Central memory CD8-positive, alpha-beta T cell (primary cell): Measurements from ENCODE around the gene TRAPPC10.

Experiments used
- ATAC-seq: fragments of 150-1000 bp; cut with Tn5 transposase; replicated peaks from 2 replicates; pipeline ENCODE4 v1.10.0; 2022; ENCODE audit warnings: mild to moderate bottlenecking, moderate FRiP score, moderate number of reproducible peaks; ENCODE audit not compliant: poor library complexity, severe bottlenecking; ENCODE audit errors: extremely low read depth
- DNase-seq, 2 donors: peaks; one replicate each; pipeline ENCODE4 v3.0.0; 2021; ENCODE audit warnings: low spot score in 2 of 2
- H3K27ac Mint-ChIP-seq: one replicate; pipeline ENCODE4 v1.8.0; 2022; ENCODE audit warnings: low read depth, mild to moderate bottlenecking, moderate library complexity, mixed read lengths
- H3K27me3 Mint-ChIP-seq: one replicate; pipeline ENCODE4 v1.8.0; 2022; ENCODE audit warnings: mixed read lengths
- H3K36me3 Mint-ChIP-seq: one replicate; pipeline ENCODE4 v1.8.0; 2022; ENCODE audit warnings: mild to moderate bottlenecking, moderate library complexity, mixed read lengths; ENCODE audit not compliant: insufficient read depth
- H3K4me1 Mint-ChIP-seq: one replicate; pipeline ENCODE4 v1.8.0; 2022; ENCODE audit warnings: mixed read lengths
- H3K4me3 Mint-ChIP-seq: one replicate; pipeline ENCODE4 v1.8.0; 2022; ENCODE audit warnings: mild to moderate bottlenecking, moderate library complexity, mixed read lengths
- H3K9me3 Mint-ChIP-seq: one replicate; pipeline ENCODE4 v1.8.0; 2022; ENCODE audit warnings: mixed read lengths

Gene TRAPPC10

GRCh38 chr21:43974791-43975468 is 37.2 kb upstream of the TRAPPC10 start:
- Mint-ChIP-seq H3K27me3 (no peaks in the 10 kb centered on the region), H3K27ac (no peak overlapping the region), H3K36me3 (peaks cover 30% of the 10 kb centered on the region), H3K4me3 (no peak overlapping the region), H3K4me1 (peaks cover 14% of the 10 kb centered on the region), H3K9me3 (no peaks in the 10 kb centered on the region)
- no peak for DNase-seq
- ATAC-seq = no peak

- no peaks in the 10 kb centered on the region for H3K9me3 Mint-ChIP-seq
- no peak overlapping the region for H3K27ac Mint-ChIP-seq
- peaks cover 14% of the 10 kb centered on the region for H3K4me1 Mint-ChIP-seq
- DNase-seq = peak; percentile 66 to 77
- no peaks in the 10 kb centered on the region for H3K27me3 Mint-ChIP-seq
- ATAC-seq = peak; percentile 85
- H3K4me3 Mint-ChIP-seq = no peak overlapping the region
- peaks cover 23% of the 10 kb centered on the region for H3K36me3 Mint-ChIP-seq
Measured at GRCh38 chr21:43975469-43976098, 36.5 kb upstream of the TRAPPC10 start.

- H3K36me3 Mint-ChIP-seq = peaks cover 14% of the 10 kb centered on the region
- no peak for DNase-seq
Measured at GRCh38 chr21:43976661-43977060, 35.4 kb upstream of the TRAPPC10 start.

GRCh38 chr21:43978060-43978459 is 34.0 kb upstream of the TRAPPC10 start:
- Mint-ChIP-seq H3K4me1 (peaks cover 14% of the 10 kb centered on the region), H3K27me3 (no peaks in the 10 kb centered on the region), H3K9me3 (no peaks in the 10 kb centered on the region), H3K36me3 (peaks cover 11% of the 10 kb centered on the region), H3K27ac (peak overlapping the region; percentile 67), H3K4me3 (no peak overlapping the region)
- DNase-seq = no peak
- ATAC-seq = no peak

More at GRCh38 chr21:43976661-43977060, 35.4 kb upstream of the TRAPPC10 start:
- no peak for ATAC-seq
- H3K4me3 Mint-ChIP-seq = no peak overlapping the region
- no peaks in the 10 kb centered on the region for H3K27me3 Mint-ChIP-seq
- H3K4me1 Mint-ChIP-seq = peaks cover 14% of the 10 kb centered on the region
- no peaks in the 10 kb centered on the region for H3K9me3 Mint-ChIP-seq
- no peak overlapping the region for H3K27ac Mint-ChIP-seq

- no peak for DNase-seq
- H3K27me3 Mint-ChIP-seq = no peaks in the 10 kb centered on the region
- no peak overlapping the region for H3K4me3 Mint-ChIP-seq
- H3K4me1 Mint-ChIP-seq = peaks cover 6% of the 10 kb centered on the region
- ATAC-seq = no peak
- no peak overlapping the region for H3K27ac Mint-ChIP-seq
- peaks cover 11% of the 10 kb centered on the region for H3K36me3 Mint-ChIP-seq
- H3K9me3 Mint-ChIP-seq = no peaks in the 10 kb centered on the region
Measured at GRCh38 chr21:43979654-43980053, 32.5 kb upstream of the TRAPPC10 start.

- H3K4me1 Mint-ChIP-seq = peaks cover 12% of the 10 kb centered on the region
- no peaks in the 10 kb centered on the region for H3K9me3 Mint-ChIP-seq
- DNase-seq (no peak), ATAC-seq (no peak)
- H3K36me3 Mint-ChIP-seq = peaks cover 13% of the 10 kb centered on the region
- H3K27me3 Mint-ChIP-seq = no peaks in the 10 kb centered on the region
- H3K27ac Mint-ChIP-seq = no peak overlapping the region
- H3K4me3 Mint-ChIP-seq = no peak overlapping the region
Measured at GRCh38 chr21:43981151-43981870, 30.8 kb upstream of the TRAPPC10 start.

GRCh38 chr21:43981871-43982210 is 30.3 kb upstream of the TRAPPC10 start:
- Mint-ChIP-seq H3K4me1 (peaks cover 17% of the 10 kb centered on the region), H3K27me3 (no peaks in the 10 kb centered on the region), H3K9me3 (no peaks in the 10 kb centered on the region), H3K27ac (no peak overlapping the region), H3K4me3 (no peak overlapping the region), H3K36me3 (peaks cover 16% of the 10 kb centered on the region)
- DNase-seq (no peak), ATAC-seq (no peak)

- H3K4me3 Mint-ChIP-seq = no peak overlapping the region
- no peaks in the 10 kb centered on the region for H3K27me3 Mint-ChIP-seq
- DNase-seq (no peak), ATAC-seq (no peak)
- peaks cover 17% of the 10 kb centered on the region for H3K4me1 Mint-ChIP-seq
- H3K36me3 Mint-ChIP-seq = peaks cover 13% of the 10 kb centered on the region
- no peaks in the 10 kb centered on the region for H3K9me3 Mint-ChIP-seq
- no peak overlapping the region for H3K27ac Mint-ChIP-seq
Measured at GRCh38 chr21:43982489-43983078, 29.5 kb upstream of the TRAPPC10 start.

GRCh38 chr21:43983390-43983789 is 28.7 kb upstream of the TRAPPC10 start:
- peaks cover 17% of the 10 kb centered on the region for H3K4me1 Mint-ChIP-seq
- no peak overlapping the region for H3K4me3 Mint-ChIP-seq
- H3K27me3 Mint-ChIP-seq = no peaks in the 10 kb centered on the region
- no peaks in the 10 kb centered on the region for H3K9me3 Mint-ChIP-seq
- ATAC-seq = no peak
- peaks cover 13% of the 10 kb centered on the region for H3K36me3 Mint-ChIP-seq
- H3K27ac Mint-ChIP-seq = peak overlapping the region; percentile 16
- no peak for DNase-seq

- Mint-ChIP-seq H3K4me3 (no peak overlapping the region), H3K36me3 (peaks cover 12% of the 10 kb centered on the region), H3K27ac (peak overlapping the region; percentile 16), H3K27me3 (no peaks in the 10 kb centered on the region), H3K9me3 (no peaks in the 10 kb centered on the region), H3K4me1 (peaks cover 17% of the 10 kb centered on the region)
- DNase-seq = no peak
- ATAC-seq = no peak
Measured at GRCh38 chr21:43983860-43984420, 28.2 kb upstream of the TRAPPC10 start.

- Mint-ChIP-seq H3K4me1 (peaks cover 17% of the 10 kb centered on the region), H3K9me3 (no peaks in the 10 kb centered on the region), H3K36me3 (peaks cover 8% of the 10 kb centered on the region), H3K4me3 (no peak overlapping the region), H3K27ac (peak overlapping the region; percentile 12), H3K27me3 (no peaks in the 10 kb centered on the region)
- DNase-seq (no peak), ATAC-seq (no peak)
Measured at GRCh38 chr21:43984905-43985689, 27.0 kb upstream of the TRAPPC10 start.

GRCh38 chr21:43985690-43986251 is 26.3 kb upstream of the TRAPPC10 start:
- H3K27me3 Mint-ChIP-seq = no peaks in the 10 kb centered on the region
- ATAC-seq (no peak), DNase-seq (no peak)
- peaks cover 8% of the 10 kb centered on the region for H3K36me3 Mint-ChIP-seq
- H3K27ac Mint-ChIP-seq = peak overlapping the region; percentile 12
- peaks cover 17% of the 10 kb centered on the region for H3K4me1 Mint-ChIP-seq
- no peaks in the 10 kb centered on the region for H3K9me3 Mint-ChIP-seq
- no peak overlapping the region for H3K4me3 Mint-ChIP-seq
